OCI-LY3 (cell line): ENCODE measurements around the gene USP10.

Experiments
- H2AFZ ChIP-seq: fragments of 200-600, 300-600 bp; shearing (Covaris generic); 2 replicates; pipeline ENCODE4 v1.6.0; 2014; ENCODE audit warnings: antibody characterized with exemption, low read depth, low read length
- H3K27ac ChIP-seq: fragments of 200-600, 300-600 bp; sonication (generic); 2 replicates; pipeline ENCODE4 v1.5.1; 2014; ENCODE audit warnings: mild to moderate bottlenecking, low read length, moderate library complexity, mixed read lengths
- H3K27me3 ChIP-seq: fragments of 200-600, 300-600 bp; sonication (generic); 2 replicates; pipeline ENCODE4 v1.6.1; 2014; ENCODE audit warnings: low read depth, low read length, mixed read lengths
- H3K36me3 ChIP-seq: fragments of 200-600, 300-600 bp; sonication (generic); replicated peaks from 2 replicates; pipeline ENCODE3; 2014; ENCODE audit warnings: low read depth, low read length, mixed read lengths
- H3K4me1 ChIP-seq: fragments of 300-600, 200-600 bp; sonication (generic); 2 replicates; pipeline ENCODE4 v1.6.1; 2014; ENCODE audit warnings: low read length, mixed read lengths
- H3K4me2 ChIP-seq: fragments of 200-600, 300-600 bp; sonication (generic); 2 replicates; pipeline ENCODE4 v1.6.1; 2014; ENCODE audit warnings: low read length, mixed read lengths
- H3K4me3 ChIP-seq: fragments of 300-600, 200-600 bp; sonication (generic); 2 replicates; pipeline ENCODE4 v1.5.1; 2014; ENCODE audit warnings: antibody characterized with exemption, mild to moderate bottlenecking, low read length, moderate library complexity
- H3K79me2 ChIP-seq: fragments of 300-600, 200-600 bp; shearing (Covaris generic); 2 replicates; pipeline ENCODE4 v1.6.1; 2014; ENCODE audit warnings: mild to moderate bottlenecking, low read length, mixed read lengths
- H3K9ac ChIP-seq: fragments of 300-600, 200-600 bp; shearing (Covaris generic); 2 replicates; pipeline ENCODE4 v1.6.0; 2014; ENCODE audit warnings: mild to moderate bottlenecking, low read length, moderate library complexity
- H3K9me3 ChIP-seq: fragments of 200-600, 300-600 bp; shearing (Covaris generic); 2 replicates; pipeline ENCODE4 v1.6.1; 2014; ENCODE audit warnings: low read length, mixed read lengths; ENCODE audit not compliant: insufficient read depth
- H4K20me1 ChIP-seq: fragments of 200-600, 300-600 bp; sonication (generic); 2 replicates; pipeline ENCODE4 v1.6.1; 2016; ENCODE audit warnings: low read length, mixed read lengths; ENCODE audit not compliant: insufficient read depth
- CTCF ChIP-seq: fragments of 200-600, 300-600 bp; sonication (generic); IDR thresholded peaks from 2 replicates; pipeline ENCODE4 v1.5.1; 2014; ENCODE audit warnings: antibody characterized with exemption, low read length, low read depth
- EZH2phosphoT487 ChIP-seq: fragments of 200-600 bp; shearing (Covaris generic); IDR thresholded peaks from 2 replicates; pipeline ENCODE4 v1.6.1; 2018; ENCODE audit warnings: antibody characterized with exemption, mixed run types, low read depth

Gene USP10

GRCh38 chr16:84794626-84795025 is 94.8 kb downstream of the USP10 start:
- H3K4me3 ChIP-seq, result no peak overlapping the region
- H2AFZ ChIP-seq, result no peak overlapping the region
- TF ChIP-seq EZH2phosphoT487 (no peak), CTCF (no peak)
- H3K4me1 ChIP-seq, result no peaks in the 10 kb centered on the region
- H3K27me3 ChIP-seq, result no peaks in the 10 kb centered on the region
- no peaks in the 10 kb centered on the region for H3K9me3 ChIP-seq
- H3K27ac ChIP-seq, result no peak overlapping the region
- no peaks in the 10 kb centered on the region for H3K79me2 ChIP-seq
- H3K4me2 ChIP-seq, result no peak overlapping the region
- H4K20me1 ChIP-seq, result no peaks in the 10 kb centered on the region
- H3K36me3 ChIP-seq, result no peaks in the 10 kb centered on the region
- no peak overlapping the region for H3K9ac ChIP-seq

- no peak overlapping the region for H3K27ac ChIP-seq
- H3K9ac ChIP-seq, result no peak overlapping the region
- no peaks in the 10 kb centered on the region for H3K36me3 ChIP-seq
- no peak overlapping the region for H3K4me3 ChIP-seq
- H3K9me3 ChIP-seq, result no peaks in the 10 kb centered on the region
- H3K4me1 ChIP-seq, result no peaks in the 10 kb centered on the region
- no peaks in the 10 kb centered on the region for H3K27me3 ChIP-seq
- no peak for TF ChIP-seq EZH2phosphoT487
- no peak for TF ChIP-seq CTCF
- H2AFZ ChIP-seq, result no peak overlapping the region
- no peak overlapping the region for H3K4me2 ChIP-seq
- no peaks in the 10 kb centered on the region for H3K79me2 ChIP-seq
- H4K20me1 ChIP-seq, result no peaks in the 10 kb centered on the region
Measured at GRCh38 chr16:84795329-84796053, 95.7 kb downstream of the USP10 start.

- Histone ChIP-seq H3K27ac (no peak overlapping the region), H3K4me1 (no peaks in the 10 kb centered on the region), H3K27me3 (no peaks in the 10 kb centered on the region), H3K36me3 (no peaks in the 10 kb centered on the region), H3K79me2 (no peaks in the 10 kb centered on the region), H3K4me2 (no peak overlapping the region), H3K4me3 (no peak overlapping the region), H4K20me1 (no peaks in the 10 kb centered on the region), H2AFZ (no peak overlapping the region), H3K9ac (no peak overlapping the region), H3K9me3 (no peaks in the 10 kb centered on the region)
- no peak for TF ChIP-seq EZH2phosphoT487
- TF ChIP-seq CTCF, result no peak
Measured at GRCh38 chr16:84800158-84800978, 100.6 kb downstream of the USP10 start.

- H2AFZ ChIP-seq, result no peak overlapping the region
Measured at GRCh38 chr16:84803146-84803545, 103.3 kb downstream of the USP10 start.

More at GRCh38 chr16:84803146-84803545, 103.3 kb downstream of the USP10 start:
- peaks cover 4% of the 10 kb centered on the region for H3K4me1 ChIP-seq
- no peaks in the 10 kb centered on the region for H3K9me3 ChIP-seq
- H3K9ac ChIP-seq, result no peak overlapping the region
- H3K79me2 ChIP-seq, result no peaks in the 10 kb centered on the region
- no peaks in the 10 kb centered on the region for H3K36me3 ChIP-seq
- TF ChIP-seq EZH2phosphoT487 (no peak), CTCF (no peak)
- no peaks in the 10 kb centered on the region for H3K27me3 ChIP-seq
- no peaks in the 10 kb centered on the region for H4K20me1 ChIP-seq
- H3K4me2 ChIP-seq, result no peak overlapping the region
- H3K27ac ChIP-seq, result no peak overlapping the region
- H3K4me3 ChIP-seq, result no peak overlapping the region
